ENCODE measurements around the gene MED31. TPM values are rescaled to one million over a fixed set of nuclear protein-coding genes. Genes with fewer than 3 reads are reported as not detected.

MED31 gene
- total and polyA plus RNA-seq, 2 of the 4 experiments (the other 2 are of a cell fraction): 5.6 to 11.6 TPM

- no TSS peak for BruUV-seq (replicated peaks)
- H2AK5ac ChIP-seq (ENCODE audit: low read depth, low read length): no peak overlapping the region
- no peak overlapping the region for H4K91ac ChIP-seq (ENCODE audit: insufficient read depth, low read depth, low read length)
- H3K56ac ChIP-seq (ENCODE audit: extremely low read depth, insufficient read depth, low read length): no peak overlapping the region
- H4K8ac ChIP-seq (ENCODE audit: low read depth in 2 of 2, low read length in 2 of 2): no peak overlapping the region
- H3K79me1 ChIP-seq (ENCODE audit: low read depth in 1 of 2, low read length in 2 of 2): no peaks in the 10 kb centered on the region
- dilution Hi-C loops (cut with HindIII; ENCODE audit: low sequenced_read_pairs, unreplicated experiment) (no loop called here), intact Hi-C loops (cut with micrococcal nuclease) (no loop called here), in situ Hi-C loops (cut with MboI; ENCODE audit: low sequenced_read_pairs) (no loop called here)
- TF ChIP-seq MAFK (IDR thresholded peaks at IDR 0.05; ENCODE audit: low read depth, low read length): no peak
- TF ChIP-seq USF2 (IDR thresholded peaks at IDR 0.05; ENCODE audit: low read depth, low read length): no peak
- TF ChIP-seq FOS (IDR thresholded peaks at IDR 0.05; ENCODE audit: low read depth, low read length): no peak
- TF ChIP-seq CHD1 (IDR thresholded peaks at IDR 0.05; ENCODE audit: low read depth, low read length): no peak
- TF ChIP-seq NFE2L2 (IDR thresholded peaks at IDR 0.05; ENCODE audit: low read depth, low read length): no peak
- no peak for TF ChIP-seq POLR2A (IDR thresholded peaks at IDR 0.05; ENCODE audit: low read depth, low read length)
- TF ChIP-seq CEBPB (IDR thresholded peaks at IDR 0.05; ENCODE audit: low read depth, low read length): no peak
- TF ChIP-seq MXI1 (IDR thresholded peaks at IDR 0.05; ENCODE audit: borderline replicate concordance, low read depth, low read length): no peak
- TF ChIP-seq RFX5 (IDR thresholded peaks at IDR 0.05; ENCODE audit: low read depth, low read length): no peak
- no peak for TF ChIP-seq RCOR1 (IDR thresholded peaks at IDR 0.05; ENCODE audit: insufficient replicate concordance, low read length)
- H3K14ac ChIP-seq (replicated peaks; ENCODE audit: low read depth, low read length): no peak overlapping the region
- H3K9me3 ChIP-seq (ENCODE audit: control insufficient read depth, insufficient read depth, low read length): no peaks in the 10 kb centered on the region
- no peaks in the 10 kb centered on the region for H4K20me1 ChIP-seq (ENCODE audit: insufficient read depth, low read length)
- no peak overlapping the region for H3K23ac ChIP-seq (ENCODE audit: low read depth, low read length)
- DNase-seq (peak; percentile 3), ATAC-seq (ENCODE audit: low read depth) (no peak)
- H2AK9ac ChIP-seq (replicated peaks; ENCODE audit: low read depth, low read length, poor library complexity): no peak overlapping the region
- no peak overlapping the region for H2BK20ac ChIP-seq (ENCODE audit: low read depth, low read length)
- no peak overlapping the region for H3K9ac ChIP-seq (ENCODE audit: low read depth, low read length)
- H3K9me1 ChIP-seq (ENCODE audit: insufficient read depth, low read length): no peaks in the 10 kb centered on the region
- no peak overlapping the region for H2BK5ac ChIP-seq (ENCODE audit: low read depth, low read length, poor library complexity, severe bottlenecking)
- peaks cover 29% of the 10 kb centered on the region for H3K27me3 ChIP-seq (ENCODE audit: control insufficient read depth, insufficient read depth, low read length)
- no CpG with 5 or more reads among the region's 16 CpGs for WGBS, 2 experiments (ENCODE audit: extremely low coverage in 2 of 2, insufficient read length in 1 of 2)
- H2BK120ac ChIP-seq (ENCODE audit: low read depth, low read length): no peak overlapping the region
- H3K4me3 ChIP-seq (ENCODE audit: insufficient read depth, low read depth, low read length): no peak overlapping the region
- ChIA-PET CTCF (no interaction called here), POLR2A (ENCODE audit: unreplicated experiment) (no interaction called here)
- no peak overlapping the region for H3K4me2 ChIP-seq (ENCODE audit: low read depth, low read length)
- H3K18ac ChIP-seq (ENCODE audit: low read depth, low read length): no peak overlapping the region
- H4K5ac ChIP-seq (ENCODE audit: low read depth, low read length): no peak overlapping the region
- H2AFZ ChIP-seq (replicated peaks; ENCODE audit: low read length, poor library complexity): peak overlapping the region; percentile 21
- no peaks in the 10 kb centered on the region for H3K4me1 ChIP-seq (ENCODE audit: control insufficient read depth, insufficient read depth, low read length)
- no peaks in the 10 kb centered on the region for H3K36me3 ChIP-seq (ENCODE audit: control insufficient read depth, insufficient read depth, low read length)
- no peak overlapping the region for H2BK15ac ChIP-seq (ENCODE audit: low read depth, low read length)
- H3K27ac ChIP-seq (ENCODE audit: insufficient read depth, low read length): no peak overlapping the region
- H3K4ac ChIP-seq (ENCODE audit: low read depth, low read length): no peak overlapping the region
Measured at GRCh38 chr17:6677158-6677831, 25.9 kb upstream of the MED31 start.
